LNCAP (cell line): ENCODE data around the gene SLC5A10.

Experiments used
- TF ChIP-seq, protein P1 (sequence below): fragments of 450-650 bp; IDR thresholded peaks from 2 replicates; pipeline ENCODE4 v1.5.1; 2017; ENCODE audit warnings: mild to moderate bottlenecking

Gene SLC5A10

GRCh38 chr17:18977021-18977420 lies 25.1 kb downstream of the SLC5A10 start:
- TF ChIP-seq, protein P1, sequence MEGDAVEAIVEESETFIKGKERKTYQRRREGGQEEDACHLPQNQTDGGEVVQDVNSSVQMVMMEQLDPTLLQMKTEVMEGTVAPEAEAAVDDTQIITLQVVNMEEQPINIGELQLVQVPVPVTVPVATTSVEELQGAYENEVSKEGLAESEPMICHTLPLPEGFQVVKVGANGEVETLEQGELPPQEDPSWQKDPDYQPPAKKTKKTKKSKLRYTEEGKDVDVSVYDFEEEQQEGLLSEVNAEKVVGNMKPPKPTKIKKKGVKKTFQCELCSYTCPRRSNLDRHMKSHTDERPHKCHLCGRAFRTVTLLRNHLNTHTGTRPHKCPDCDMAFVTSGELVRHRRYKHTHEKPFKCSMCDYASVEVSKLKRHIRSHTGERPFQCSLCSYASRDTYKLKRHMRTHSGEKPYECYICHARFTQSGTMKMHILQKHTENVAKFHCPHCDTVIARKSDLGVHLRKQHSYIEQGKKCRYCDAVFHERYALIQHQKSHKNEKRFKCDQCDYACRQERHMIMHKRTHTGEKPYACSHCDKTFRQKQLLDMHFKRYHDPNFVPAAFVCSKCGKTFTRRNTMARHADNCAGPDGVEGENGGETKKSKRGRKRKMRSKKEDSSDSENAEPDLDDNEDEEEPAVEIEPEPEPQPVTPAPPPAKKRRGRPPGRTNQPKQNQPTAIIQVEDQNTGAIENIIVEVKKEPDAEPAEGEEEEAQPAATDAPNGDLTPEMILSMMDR = no peak

DNA sequence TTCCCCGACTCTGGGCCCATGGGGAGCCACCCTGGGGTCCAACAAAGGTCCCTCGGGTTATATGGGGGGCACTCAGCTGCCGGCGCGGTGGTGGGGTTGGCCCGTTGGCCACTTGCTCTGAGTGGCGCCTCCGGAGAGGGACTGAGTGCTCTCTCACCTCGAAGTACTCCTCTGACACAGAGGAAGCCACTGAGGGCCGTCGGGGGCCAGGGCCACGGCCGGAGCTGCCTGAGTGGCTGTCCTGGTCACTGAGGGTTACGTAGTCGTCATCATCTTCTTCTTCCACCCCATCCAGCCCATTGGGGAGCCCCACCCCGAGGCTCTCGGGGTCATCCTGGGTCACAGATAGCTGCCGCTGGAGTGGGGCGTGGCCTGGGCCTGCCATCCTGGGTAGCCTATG lies 25.7 kb downstream of the SLC5A10 start:
- TF ChIP-seq, protein P1 = no peak

DNA sequence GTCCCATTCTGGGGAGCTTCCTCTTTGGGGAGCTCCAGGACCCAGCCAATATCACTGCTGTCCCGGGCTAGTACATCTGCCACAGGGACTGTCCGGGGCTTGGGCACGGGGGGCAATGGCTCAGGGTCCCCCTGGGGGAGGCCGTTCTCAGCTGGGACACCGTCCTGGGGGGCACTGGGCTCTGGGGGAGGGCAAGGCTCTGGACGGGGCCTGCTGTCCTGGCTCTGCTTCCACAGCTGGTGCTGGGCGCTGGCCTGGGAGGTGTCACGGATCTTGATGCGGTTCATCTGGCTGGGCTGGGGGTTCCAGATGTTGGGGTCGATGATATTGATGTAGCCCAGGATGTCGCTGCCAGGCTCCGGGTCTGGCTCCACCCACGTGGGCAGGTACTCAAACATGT lies 26.1 kb downstream of the SLC5A10 start:
- TF ChIP-seq, protein P1 = no peak

DNA sequence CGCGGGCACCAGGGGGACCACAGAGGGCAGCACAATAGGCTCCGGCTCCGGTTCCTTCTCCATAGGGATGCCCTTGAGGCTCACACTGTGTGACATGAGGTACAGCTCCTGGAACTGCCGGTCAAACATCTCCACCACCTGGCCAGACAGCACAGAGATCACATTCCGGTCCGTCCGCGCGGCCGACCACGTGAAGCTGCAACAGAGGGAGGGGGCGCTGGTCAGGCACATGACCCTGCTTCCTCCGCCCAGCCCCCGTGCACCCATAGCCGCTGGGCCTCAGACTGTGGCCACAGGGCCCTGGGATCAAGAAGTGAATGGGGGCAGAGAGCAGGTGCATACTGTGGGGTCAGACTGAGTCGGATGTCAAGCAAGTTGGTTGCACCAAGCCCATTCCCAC lies 26.7 kb downstream of the SLC5A10 start:
- TF ChIP-seq, protein P1 = no peak

DNA sequence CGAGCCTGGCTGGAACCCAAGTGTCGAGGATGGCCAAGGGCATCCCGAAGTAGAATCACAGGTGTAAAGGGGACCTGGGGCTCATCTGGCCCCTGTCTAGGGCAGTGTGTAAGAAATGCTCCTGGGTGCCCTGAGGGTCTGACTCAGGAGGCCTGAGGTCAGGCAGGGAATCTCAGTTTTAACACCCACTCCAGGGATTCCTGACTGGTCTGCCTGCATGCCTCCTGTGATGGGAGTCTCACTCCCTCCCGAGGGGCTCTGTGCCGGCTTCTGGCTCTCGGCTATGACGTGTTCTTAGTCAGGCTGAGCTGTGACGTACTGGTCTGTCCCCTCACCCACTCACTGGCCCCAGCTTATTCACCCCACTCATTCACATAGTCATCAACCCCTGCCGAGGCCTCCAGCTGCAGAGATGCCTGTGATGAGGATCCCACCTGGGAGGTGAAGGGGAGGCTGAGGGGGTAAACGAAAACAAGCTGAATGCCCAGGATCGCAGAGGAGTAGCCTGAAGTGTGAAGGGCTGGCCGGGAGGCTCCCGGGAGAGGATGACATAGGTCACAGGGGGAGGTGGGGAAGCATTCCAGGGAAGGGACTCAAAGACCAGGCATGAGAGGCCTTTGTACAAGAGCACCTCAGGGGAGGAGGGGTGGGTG lies 28.8 kb downstream of the SLC5A10 start:
- TF ChIP-seq, protein P1 = no peak

DNA sequence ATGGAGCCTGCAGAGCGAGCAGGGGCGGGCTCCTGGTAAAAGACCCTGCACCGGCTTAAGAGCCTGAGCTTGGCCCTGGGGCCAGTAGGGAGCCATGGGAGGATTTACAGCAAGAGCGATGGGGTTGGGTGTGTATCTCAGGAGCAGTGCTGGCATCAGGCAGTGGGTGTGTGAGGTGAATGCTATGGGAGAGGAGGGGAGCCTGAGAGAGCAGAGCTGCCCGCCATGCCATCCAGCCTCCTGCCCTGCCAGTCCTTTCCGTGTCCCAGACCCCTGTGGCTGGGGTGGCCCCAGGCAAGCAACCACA lies 29.3 kb downstream of the SLC5A10 start:
- TF ChIP-seq, protein P1 = no peak

- TF ChIP-seq, protein P1 = no peak
Measured at GRCh38 chr17:18981642-18982424, 29.9 kb downstream of the SLC5A10 start.
